Ascending aorta (tissue), 2 donors: ENCODE results near the gene TRABD2B. TPM values are rescaled to one million over a fixed set of nuclear protein-coding genes. Genes with fewer than 3 reads are reported as not detected.

Experiments
- DNase-seq, 2 donors: peaks; one replicate each; pipeline ENCODE4 v3.0.0-alpha.2; 2019; ENCODE audit warnings: low spot score in 2 of 2
- H3K27ac ChIP-seq, 2 donors: fragments of 200-600 bp; sonication (generic); one replicate each; pipeline ENCODE4 v1.5.1; 2016 to 2017; ENCODE audit warnings: mild to moderate bottlenecking in 1 of 2
- H3K27me3 ChIP-seq: fragments of 200-600 bp; sonication (generic); one replicate; pipeline ENCODE4 v1.5.1; 2017
- H3K36me3 ChIP-seq, 2 donors: fragments of 200-600 bp; sonication (generic); one replicate each; pipeline ENCODE4 v1.5.1; 2016
- H3K4me1 ChIP-seq, 2 donors: fragments of 200-600 bp; sonication (generic); one replicate each; pipeline ENCODE4 v1.5.1; 2016 to 2017; ENCODE audit warnings: mild to moderate bottlenecking in 1 of 2
- H3K4me3 ChIP-seq, 2 donors: fragments of 200-600 bp; sonication (generic); one replicate each; pipeline ENCODE4 v1.5.1; 2016 to 2017; ENCODE audit warnings: mild to moderate bottlenecking in 1 of 2
- H3K9me3 ChIP-seq, 2 donors: fragments of 200-600 bp; sonication (generic); one replicate each; pipeline ENCODE4 v1.5.1; 2016
- CTCF ChIP-seq, 3 experiments: fragments of 200-600 bp in 2 of 3; fragments of 450-650 bp in 1 of 3; sonication (generic) in 2 of 3; IDR thresholded peaks; one replicate each; pipeline ENCODE4 v1.5.1; 2016 to 2019; ENCODE audit warnings: antibody characterized with exemption in 3 of 3, mild to moderate bottlenecking in 1 of 3, moderate library complexity in 1 of 3
- intact Hi-C: fragments of 100-400 bp; cut with DNase I; formaldehyde crosslinking; loops from one replicate; pipeline ENCODE4 v1.15.1; 2023
- total RNA-seq: library from RNA; depleted of rRNA; stranded (reverse); fragments of >200 nt; gene quantifications from one replicate; pipeline ENCODE4 v1.1.0, GENCODE V29; 2016

Gene TRABD2B
- total RNA-seq, 1 donor from 2014 or later = 7.9 TPM

- Histone ChIP-seq H3K4me3 (no peak overlapping the region), H3K4me1 (no peaks in the 10 kb centered on the region), H3K27ac (no peak overlapping the region), H3K9me3 (no peaks in the 10 kb centered on the region), H3K27me3 (no peaks in the 10 kb centered on the region), H3K36me3 (no peaks in the 10 kb centered on the region)
- no peak for TF ChIP-seq CTCF (IDR thresholded peaks at IDR 0.05)
- DNase-seq = no peak
- intact Hi-C loops = no loop called here
Observed at GRCh38 chr1:47944561-47944960, 52.6 kb downstream of the TRABD2B start.

- H3K9me3 ChIP-seq = no peaks in the 10 kb centered on the region
- intact Hi-C loops = no loop called here
- H3K4me1 ChIP-seq = no peaks in the 10 kb centered on the region
- no peaks in the 10 kb centered on the region for H3K36me3 ChIP-seq
- DNase-seq = no peak
- no peaks in the 10 kb centered on the region for H3K27me3 ChIP-seq
- H3K4me3 ChIP-seq = no peak overlapping the region
- H3K27ac ChIP-seq = no peak overlapping the region
- TF ChIP-seq CTCF (IDR thresholded peaks at IDR 0.05) = no peak
Observed at GRCh38 chr1:47942240-47942629, 55.0 kb downstream of the TRABD2B start.

- intact Hi-C loops = no loop called here
- Histone ChIP-seq H3K4me1 (no peaks in the 10 kb centered on the region), H3K27ac (no peak overlapping the region), H3K27me3 (no peaks in the 10 kb centered on the region), H3K36me3 (no peaks in the 10 kb centered on the region), H3K4me3 (no peak overlapping the region), H3K9me3 (no peaks in the 10 kb centered on the region)
- no peak for DNase-seq
- TF ChIP-seq CTCF (IDR thresholded peaks at IDR 0.05) = no peak
Observed at GRCh38 chr1:47941609-47942239, 55.5 kb downstream of the TRABD2B start.

DNA sequence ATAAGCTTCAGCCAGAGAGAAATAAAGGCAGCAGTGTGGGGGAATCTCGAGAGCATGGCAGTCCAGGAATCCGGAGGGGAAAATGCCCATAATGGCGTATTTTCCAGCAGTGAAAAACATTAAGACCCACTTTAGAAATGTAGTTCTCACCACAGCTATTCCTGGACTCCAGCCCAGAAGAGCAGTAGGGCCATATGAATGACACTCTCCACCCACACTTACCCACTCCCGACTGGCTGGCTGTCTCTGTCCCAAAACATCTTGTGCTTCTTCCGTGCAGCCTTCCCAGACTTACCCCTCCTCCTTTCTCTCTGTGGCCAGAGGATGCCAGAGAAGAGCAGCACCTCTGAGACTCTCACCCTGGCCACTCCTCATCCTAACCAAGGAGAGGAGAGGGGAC is 56.4 kb downstream of the TRABD2B start:
- H3K9me3 ChIP-seq = no peaks in the 10 kb centered on the region
- intact Hi-C loops = no loop called here
- no peak for DNase-seq
- no peaks in the 10 kb centered on the region for H3K27me3 ChIP-seq
- no peaks in the 10 kb centered on the region for H3K36me3 ChIP-seq
- H3K4me3 ChIP-seq = no peak overlapping the region
- no peak for TF ChIP-seq CTCF (IDR thresholded peaks at IDR 0.05)
- H3K4me1 ChIP-seq = no peaks in the 10 kb centered on the region
- H3K27ac ChIP-seq = no peak overlapping the region

DNA sequence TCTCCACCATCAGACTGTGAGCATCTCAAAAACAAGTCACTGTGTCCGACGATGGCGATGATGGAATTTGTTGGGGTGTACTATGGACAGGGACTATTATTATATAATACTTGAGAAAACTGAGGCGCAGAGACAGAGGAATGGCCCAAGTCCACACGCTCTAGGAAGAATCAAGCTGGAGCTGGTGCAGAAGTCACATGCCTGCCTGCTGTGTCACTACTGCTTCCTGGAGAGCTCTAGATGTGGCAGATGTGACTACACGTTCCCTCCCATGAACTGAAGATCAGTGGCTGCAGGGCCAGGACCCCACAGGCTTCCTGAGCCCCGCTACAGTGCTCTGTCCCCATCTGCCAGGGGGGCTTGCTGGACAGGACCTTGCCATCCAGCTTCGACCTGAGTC is 56.9 kb downstream of the TRABD2B start:
- Histone ChIP-seq H3K27ac (no peak overlapping the region), H3K4me1 (no peaks in the 10 kb centered on the region), H3K9me3 (no peaks in the 10 kb centered on the region), H3K36me3 (no peaks in the 10 kb centered on the region), H3K27me3 (no peaks in the 10 kb centered on the region), H3K4me3 (no peak overlapping the region)
- DNase-seq = no peak
- intact Hi-C loops = no loop called here
- no peak for TF ChIP-seq CTCF (IDR thresholded peaks at IDR 0.05)

DNA sequence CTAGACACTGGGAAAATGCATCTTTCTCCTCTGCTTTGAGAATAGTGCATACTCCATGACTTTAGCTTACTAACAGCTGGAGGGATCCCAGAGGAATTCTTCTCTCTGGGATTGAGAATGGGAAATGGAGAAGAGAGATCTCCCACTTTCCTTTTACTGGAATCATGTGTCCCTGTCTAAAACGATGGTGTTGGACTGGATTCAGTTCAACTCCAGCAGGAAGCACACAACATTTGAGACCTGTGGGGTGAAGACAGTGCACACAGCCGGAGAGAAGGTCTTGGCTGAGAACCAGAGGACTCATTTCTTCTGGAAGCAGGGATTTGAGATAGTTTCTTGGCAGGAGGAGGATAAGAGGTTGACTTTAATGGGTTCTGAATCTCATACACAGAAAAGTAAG is 58.7 kb downstream of the TRABD2B start:
- intact Hi-C loops = no loop called here
- Histone ChIP-seq H3K27ac (no peak overlapping the region), H3K9me3 (no peaks in the 10 kb centered on the region), H3K27me3 (no peaks in the 10 kb centered on the region), H3K4me1 (peaks cover 0 to 9% of the 10 kb centered on the region in 2 donors), H3K36me3 (no peaks in the 10 kb centered on the region), H3K4me3 (no peak overlapping the region)
- DNase-seq = no peak
- no peak for TF ChIP-seq CTCF (IDR thresholded peaks at IDR 0.05)
